ENCODE data around the gene TRAM2.

- TF ChIP-seq, protein P1, sequence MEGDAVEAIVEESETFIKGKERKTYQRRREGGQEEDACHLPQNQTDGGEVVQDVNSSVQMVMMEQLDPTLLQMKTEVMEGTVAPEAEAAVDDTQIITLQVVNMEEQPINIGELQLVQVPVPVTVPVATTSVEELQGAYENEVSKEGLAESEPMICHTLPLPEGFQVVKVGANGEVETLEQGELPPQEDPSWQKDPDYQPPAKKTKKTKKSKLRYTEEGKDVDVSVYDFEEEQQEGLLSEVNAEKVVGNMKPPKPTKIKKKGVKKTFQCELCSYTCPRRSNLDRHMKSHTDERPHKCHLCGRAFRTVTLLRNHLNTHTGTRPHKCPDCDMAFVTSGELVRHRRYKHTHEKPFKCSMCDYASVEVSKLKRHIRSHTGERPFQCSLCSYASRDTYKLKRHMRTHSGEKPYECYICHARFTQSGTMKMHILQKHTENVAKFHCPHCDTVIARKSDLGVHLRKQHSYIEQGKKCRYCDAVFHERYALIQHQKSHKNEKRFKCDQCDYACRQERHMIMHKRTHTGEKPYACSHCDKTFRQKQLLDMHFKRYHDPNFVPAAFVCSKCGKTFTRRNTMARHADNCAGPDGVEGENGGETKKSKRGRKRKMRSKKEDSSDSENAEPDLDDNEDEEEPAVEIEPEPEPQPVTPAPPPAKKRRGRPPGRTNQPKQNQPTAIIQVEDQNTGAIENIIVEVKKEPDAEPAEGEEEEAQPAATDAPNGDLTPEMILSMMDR (IDR thresholded peaks at IDR 0.05; ENCODE audit: low read length): no peak
- no peak for TF ChIP-seq EZH2 (IDR thresholded peaks at IDR 0.05; ENCODE audit: borderline replicate concordance, low read length)
These were observed 42.5 kb downstream of the TRAM2 start for GRCh38 chr6:52534363-52534762.

Measured in OCI-LY1 (cell line).